OCI-LY7 (cell line): Measurements from ENCODE around the gene RAB3IL1. TPM values are rescaled to one million over a fixed set of nuclear protein-coding genes. Genes with fewer than 3 reads are reported as not detected.

ENCODE experiments used
- BruUV-seq: library from RNA; stranded (reverse); fragments of 400-500 nt; replicated peaks from 2 replicates; lab custom pipeline; 2021; lab: Mats Ljungman, UMichigan
- CTCF ChIA-PET: fragments of 300-600 bp; sonication (Branson Sonifier 250); formaldehyde crosslinking; loops from one replicate; lab custom pipeline; 2022; ENCODE audit warnings: antibody characterized with exemption; ENCODE audit not compliant: unreplicated experiment; lab: Charles Lee
- POLR2A ChIA-PET: fragments of 300-600 bp; sonication (Branson Sonifier 250); formaldehyde crosslinking; loops from one replicate; lab custom pipeline; 2022; ENCODE audit warnings: antibody characterized with exemption; lab: Charles Lee
- DNase-seq: peaks from one replicate; pipeline ENCODE4 v3.0.0-alpha.2; 2015; ENCODE audit warnings: low spot score
- H2AFZ ChIP-seq: fragments of 200-600 bp; sonication (generic), shearing (Covaris generic); 2 replicates; pipeline ENCODE4 v1.6.1; 2014; ENCODE audit warnings: mild to moderate bottlenecking, antibody characterized with exemption, low read length, moderate library complexity
- H3K27ac ChIP-seq: fragments of 200-600 bp; sonication (generic); 2 replicates; pipeline ENCODE4 v1.5.1; 2014; ENCODE audit warnings: mixed run types, low read depth, mild to moderate bottlenecking, moderate library complexity, low read length, inconsistent platforms; ENCODE audit not compliant: poor library complexity, severe bottlenecking
- H3K36me3 ChIP-seq: fragments of 200-600 bp; sonication (generic); 2 replicates; pipeline ENCODE4 v1.6.1; 2014; ENCODE audit warnings: mild to moderate bottlenecking, antibody characterized with exemption, low read length, moderate library complexity, mixed read lengths; ENCODE audit not compliant: insufficient read depth
- H3K4me1 ChIP-seq: fragments of 200-600 bp; sonication (generic); 2 replicates; pipeline ENCODE4 v1.5.1; 2014; ENCODE audit warnings: mild to moderate bottlenecking, low read length; ENCODE audit not compliant: insufficient read depth, poor library complexity, severe bottlenecking
- H3K4me2 ChIP-seq: fragments of 200-600 bp; sonication (generic); 2 replicates; pipeline ENCODE4 v1.6.1; 2014; ENCODE audit warnings: mild to moderate bottlenecking, low read length
- H3K4me3 ChIP-seq: fragments of 200-600 bp; sonication (generic); 2 replicates; pipeline ENCODE4 v1.5.1; 2014; ENCODE audit warnings: mild to moderate bottlenecking, low read depth, low read length; ENCODE audit not compliant: poor library complexity, severe bottlenecking
- H3K79me2 ChIP-seq: fragments of 200-600 bp; sonication (generic); 2 replicates; pipeline ENCODE4 v1.6.1; 2016; ENCODE audit warnings: low read depth, mild to moderate bottlenecking, low read length, moderate library complexity, mixed read lengths; ENCODE audit not compliant: insufficient read depth
- H3K9me2 ChIP-seq: fragments of 200-600 bp; sonication (generic); 2 replicates; pipeline ENCODE4 v1.6.1; 2016; ENCODE audit warnings: mild to moderate bottlenecking, low read length, mixed read lengths; ENCODE audit not compliant: insufficient read depth
- H3K9me3 ChIP-seq: fragments of 200-600 bp; sonication (generic); 2 replicates; pipeline ENCODE4 v1.6.1; 2014; ENCODE audit warnings: mild to moderate bottlenecking, mixed run types, low read length, mixed read lengths
- H4K20me1 ChIP-seq: fragments of 200-600 bp; sonication (generic); 2 replicates; pipeline ENCODE4 v1.6.1; 2014; ENCODE audit warnings: mild to moderate bottlenecking, antibody characterized with exemption, low read length, moderate library complexity, mixed read lengths; ENCODE audit not compliant: insufficient read depth
- EZH2phosphoT487 ChIP-seq: fragments of 200-600 bp; sonication (generic); IDR thresholded peaks from 2 replicates; pipeline ENCODE4 v1.6.1; 2018; ENCODE audit warnings: low read depth, borderline replicate concordance, mild to moderate bottlenecking, mixed run types, antibody characterized with exemption, low read length, moderate library complexity, mixed read lengths
- intact Hi-C: fragments of 100-400 bp; cut with micrococcal nuclease; formaldehyde crosslinking; loops from one replicate; pipeline ENCODE4 v1.10.0; 2022; ENCODE audit not compliant: unreplicated experiment
- total RNA-seq, 2 experiments: library from RNA; depleted of rRNA in 1 of 2; stranded (reverse); fragments of >200 nt in 1 of 2; shearing (Covaris generic) in 1 of 2; gene quantifications; 2 replicates each; pipeline ENCODE4 v1.2.3, GENCODE V29; 2014 to 2022
- TF ChIP-seq, protein P1 (sequence below): fragments of 200-600 bp; sonication (generic); conservative IDR thresholded peaks from 2 replicates; pipeline ENCODE4 v1.5.1; 2014; ENCODE audit warnings: mild to moderate bottlenecking, antibody characterized with exemption, low read length, moderate library complexity, mixed read lengths

RAB3IL1 gene
- total RNA-seq, 2 experiments from 2014 or later, result not detected

DNA sequence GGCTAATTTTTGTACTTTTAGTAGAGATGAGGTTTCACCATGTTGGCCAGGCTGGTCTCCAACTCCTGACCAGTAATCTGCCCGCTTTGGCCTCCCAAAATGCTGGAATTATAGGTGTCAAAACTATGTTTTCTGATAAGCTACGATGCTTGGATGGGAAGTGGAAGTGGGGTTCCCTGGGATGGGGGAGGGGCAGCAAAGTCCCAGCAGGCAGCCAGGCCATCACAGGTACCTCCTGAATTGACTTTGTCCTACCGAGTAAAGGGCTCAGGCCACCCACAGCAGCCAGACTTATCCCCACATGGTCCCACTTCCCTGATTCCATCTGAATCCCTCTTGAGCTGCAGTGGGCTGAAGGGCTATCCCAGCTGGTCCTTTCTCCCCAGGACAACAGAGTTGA is 43.2 kb upstream of the RAB3IL1 start:
- H3K4me1 ChIP-seq, result peaks cover 29% of the 10 kb centered on the region
- ChIA-PET POLR2A (interaction anchor here (1.2 kb wide), 1 partner anchor 163 kb away, joined by 3 read pairs; no protein-coding TSS in a partner anchor), CTCF (no interaction called here)
- BruUV-seq, result no TSS peak
- peaks cover 15% of the 10 kb centered on the region for H4K20me1 ChIP-seq
- H3K79me2 ChIP-seq, result peaks cover 8% of the 10 kb centered on the region; the same call in 1 of the 2 replicates
- peaks cover 29% of the 10 kb centered on the region for H3K36me3 ChIP-seq
- H3K9me2 ChIP-seq, result no peaks in the 10 kb centered on the region
- no peak overlapping the region for H3K27ac ChIP-seq
- no peak overlapping the region for H3K4me2 ChIP-seq
- no peak for DNase-seq
- no peak overlapping the region for H2AFZ ChIP-seq
- no peak for TF ChIP-seq EZH2phosphoT487
- TF ChIP-seq, protein P1, sequence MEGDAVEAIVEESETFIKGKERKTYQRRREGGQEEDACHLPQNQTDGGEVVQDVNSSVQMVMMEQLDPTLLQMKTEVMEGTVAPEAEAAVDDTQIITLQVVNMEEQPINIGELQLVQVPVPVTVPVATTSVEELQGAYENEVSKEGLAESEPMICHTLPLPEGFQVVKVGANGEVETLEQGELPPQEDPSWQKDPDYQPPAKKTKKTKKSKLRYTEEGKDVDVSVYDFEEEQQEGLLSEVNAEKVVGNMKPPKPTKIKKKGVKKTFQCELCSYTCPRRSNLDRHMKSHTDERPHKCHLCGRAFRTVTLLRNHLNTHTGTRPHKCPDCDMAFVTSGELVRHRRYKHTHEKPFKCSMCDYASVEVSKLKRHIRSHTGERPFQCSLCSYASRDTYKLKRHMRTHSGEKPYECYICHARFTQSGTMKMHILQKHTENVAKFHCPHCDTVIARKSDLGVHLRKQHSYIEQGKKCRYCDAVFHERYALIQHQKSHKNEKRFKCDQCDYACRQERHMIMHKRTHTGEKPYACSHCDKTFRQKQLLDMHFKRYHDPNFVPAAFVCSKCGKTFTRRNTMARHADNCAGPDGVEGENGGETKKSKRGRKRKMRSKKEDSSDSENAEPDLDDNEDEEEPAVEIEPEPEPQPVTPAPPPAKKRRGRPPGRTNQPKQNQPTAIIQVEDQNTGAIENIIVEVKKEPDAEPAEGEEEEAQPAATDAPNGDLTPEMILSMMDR, result no peak
- intact Hi-C loops, result loop anchor here (5.0 kb wide), 1 partner anchor 63 kb away; no protein-coding TSS in a partner anchor
- H3K4me3 ChIP-seq, result no peak overlapping the region
- no peaks in the 10 kb centered on the region for H3K9me3 ChIP-seq

DNA sequence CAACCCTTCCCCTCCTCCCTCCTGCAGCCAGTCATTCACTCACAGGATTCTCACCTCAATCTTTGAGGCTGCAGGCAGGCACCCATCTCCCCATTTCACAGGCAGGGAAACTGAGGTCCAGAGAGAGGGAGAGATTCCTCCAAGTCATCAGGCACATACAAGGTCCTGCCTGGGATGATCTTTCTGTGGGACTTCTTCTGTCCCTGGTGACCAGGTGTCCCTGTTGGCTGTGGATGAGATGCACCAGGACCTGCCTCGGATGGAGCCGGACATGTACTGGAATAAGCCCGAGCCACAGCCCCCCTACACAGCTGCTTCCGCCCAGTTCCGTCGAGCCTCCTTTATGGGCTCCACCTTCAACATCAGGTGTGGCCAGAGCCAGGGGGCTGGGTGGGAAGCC is 42.3 kb upstream of the RAB3IL1 start:
- intact Hi-C loops, result loop anchor here (5.0 kb wide), 1 partner anchor 62 kb away; no protein-coding TSS in a partner anchor
- peaks cover 20% of the 10 kb centered on the region for H3K36me3 ChIP-seq
- BruUV-seq, result no TSS peak
- peaks cover 7% of the 10 kb centered on the region for H4K20me1 ChIP-seq
- no peaks in the 10 kb centered on the region for H3K9me2 ChIP-seq
- ChIA-PET CTCF (no interaction called here), POLR2A (no interaction called here)
- no peaks in the 10 kb centered on the region for H3K9me3 ChIP-seq
- H2AFZ ChIP-seq, result no peak overlapping the region
- H3K4me3 ChIP-seq, result no peak overlapping the region
- TF ChIP-seq, protein P1, result no peak
- no peak for TF ChIP-seq EZH2phosphoT487
- peaks cover 20% of the 10 kb centered on the region for H3K4me1 ChIP-seq
- H3K27ac ChIP-seq, result no peak overlapping the region
- H3K4me2 ChIP-seq, result no peak overlapping the region
- DNase-seq, result no peak
- H3K79me2 ChIP-seq, result no peaks in the 10 kb centered on the region

DNA sequence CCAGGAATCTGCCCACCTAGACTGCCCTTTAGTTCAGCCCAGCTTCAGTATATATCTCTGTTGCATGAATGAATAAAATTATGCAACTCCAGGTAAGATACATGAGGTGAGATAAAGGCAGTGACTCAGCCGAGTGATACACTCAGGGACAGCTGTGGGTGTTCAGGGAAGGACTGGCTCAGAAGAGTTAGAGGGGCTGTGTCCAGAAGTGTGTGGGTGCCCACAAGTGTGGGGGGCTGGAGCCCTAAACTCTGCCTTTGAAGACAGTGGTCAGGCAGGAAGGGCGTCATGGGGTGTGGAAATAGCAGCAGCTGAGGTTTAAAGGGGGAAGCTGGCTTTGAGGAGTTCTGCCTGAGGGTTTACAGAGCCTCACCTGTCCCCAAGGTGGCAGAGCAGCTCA is 41.7 kb upstream of the RAB3IL1 start:
- no peak overlapping the region for H3K4me2 ChIP-seq
- H3K4me3 ChIP-seq, result no peak overlapping the region
- H3K79me2 ChIP-seq, result no peaks in the 10 kb centered on the region
- peaks cover 15% of the 10 kb centered on the region for H3K36me3 ChIP-seq
- H3K4me1 ChIP-seq, result peaks cover 15% of the 10 kb centered on the region
- no peaks in the 10 kb centered on the region for H3K9me2 ChIP-seq
- H2AFZ ChIP-seq, result no peak overlapping the region
- TF ChIP-seq EZH2phosphoT487, result no peak
- TF ChIP-seq, protein P1, result no peak
- no peaks in the 10 kb centered on the region for H3K9me3 ChIP-seq
- H4K20me1 ChIP-seq, result peaks cover 5% of the 10 kb centered on the region
- no peak for DNase-seq
- ChIA-PET CTCF (no interaction called here), POLR2A (no interaction called here)
- BruUV-seq, result no TSS peak
- intact Hi-C loops, result no loop called here
- H3K27ac ChIP-seq, result no peak overlapping the region
